ENCODE measurements around the gene MRPL24. TPM values are rescaled to one million over a fixed set of nuclear protein-coding genes. Genes with fewer than 3 reads are reported as not detected.
A peak's percentile ranks its signal among the peaks of the same experiment; 100 is the strongest.

Gene MRPL24
- total and polyA plus RNA-seq, 9 of the 15 experiments (the other 6 are each of a cell fraction or from before 2014, with no cell fraction given) = 74.3 to 267 (median 113) TPM

- DNase-seq (ENCODE audit: extremely low read depth in 1 of 4, low spot score in 3 of 4) (no peak), ATAC-seq (no peak), FAIRE-seq (no peak)
- no peaks in the 10 kb centered on the region for H3K9me3 ChIP-seq (replicated peaks; ENCODE audit: control insufficient read depth, insufficient read depth, low read depth, low read length)
- ChIA-PET POLR2A (interaction anchor here (1.3 kb wide), 2 partner anchors 9 to 35 kb away, joined by 3 to 4 read pairs; partner anchors contain the start of genes MRPL24 and PRCC), CTCF (ENCODE audit: low intra/inter-chr PET ratio) (no interaction called here)
- intact Hi-C loops (cut with micrococcal nuclease) (no loop called here), in situ Hi-C loops (cut with MboI) (no loop called here)
- peaks cover 47% of the 10 kb centered on the region; the same call in 2 of the 3 replicates for H3K36me3 ChIP-seq (ENCODE audit: control insufficient read depth, insufficient read depth, low read length)
- H3K4me3 ChIP-seq = no peak overlapping the region
- no peaks in the 10 kb centered on the region for H3K9me1 ChIP-seq (ENCODE audit: control insufficient read depth, insufficient read depth, low read length)
- no peak overlapping the region for H3K27ac ChIP-seq (ENCODE audit: extremely low read depth, low read depth, low read length)
- H3K4me1 ChIP-seq (replicated peaks in 1 of 2; ENCODE audit: control insufficient read depth in 2 of 2, insufficient read depth in 2 of 2, low read length in 2 of 2) = peaks cover 21 to 38% of the 10 kb centered on the region in 2 experiments
- peak; percentile 25 for TF ChIP-seq PRDM10 (IDR thresholded peaks at IDR 0.05; ENCODE audit: partially characterized antibody)
- no peak for TF ChIP-seq EWSR1 (IDR thresholded peaks at IDR 0.05; ENCODE audit: borderline replicate concordance, low read depth, partially characterized antibody)
- no TSS peak for BruUV-seq (replicated peaks)
- no peaks in the 10 kb centered on the region for H3K27me3 ChIP-seq (ENCODE audit: control insufficient read depth in 2 of 2, insufficient read depth in 2 of 2, low read length in 2 of 2)
- H3K79me2 ChIP-seq (ENCODE audit: control insufficient read depth, insufficient read depth, low read length) = peaks cover 90% of the 10 kb centered on the region
- no peak overlapping the region for H3K9ac ChIP-seq (ENCODE audit: insufficient read depth in 1 of 2, low read depth in 2 of 2, low read length in 2 of 2)
- no peak overlapping the region for H3K4me2 ChIP-seq (ENCODE audit: insufficient read depth, low read length)
- H2AFZ ChIP-seq (ENCODE audit: low read depth, low read length) = no peak overlapping the region
- H4K20me1 ChIP-seq (replicated peaks; ENCODE audit: control insufficient read depth, insufficient read depth, low read length) = peaks cover 13% of the 10 kb centered on the region; the same call in 1 of the 2 replicates
- 77% methylated on average over 5 of the region's 5 CpGs for WGBS (ENCODE audit: insufficient coverage, low coverage, missing lambda C conversion rate)
These were observed 34.9 kb upstream of the MRPL24 start for GRCh38 chr1:156775799-156776198.
